GM23338 (cell line): ENCODE measurements around the gene HLA-DPB1.

Experiments used
- CTCF ChIP-seq, 2 experiments: fragments of 200-600 bp in 1 of 2; sonication (generic) in 1 of 2; conservative IDR thresholded peaks; 2 replicates each; pipeline versions ENCODE4 v1.5.1 to v1.6.1; 2016 to 2017; ENCODE audit warnings: antibody characterized with exemption in 2 of 2, low read depth in 2 of 2, mild to moderate bottlenecking in 2 of 2, moderate library complexity in 1 of 2
- ETS1 ChIP-seq: IDR thresholded peaks from 2 replicates; pipeline ENCODE4 v1.6.1; 2016; ENCODE audit warnings: antibody characterized with exemption
- EZH2 ChIP-seq: fragments of 200-600 bp; sonication (generic); IDR thresholded peaks from one replicate; pipeline ENCODE4 v1.8.0; 2017; ENCODE audit warnings: antibody characterized with exemption, mild to moderate bottlenecking, low read depth; ENCODE audit not compliant: unreplicated experiment
- EZH2phosphoT487 ChIP-seq: fragments of 200-600 bp; sonication (generic); IDR thresholded peaks from one replicate; pipeline ENCODE4 v1.8.1; 2018; ENCODE audit warnings: antibody characterized with exemption; ENCODE audit not compliant: unreplicated experiment
- POLR2AphosphoS5 ChIP-seq: IDR thresholded peaks from 2 replicates; pipeline ENCODE4 v1.6.1; 2016; ENCODE audit warnings: antibody characterized with exemption, low read depth
- TF ChIP-seq, protein P1 (sequence below): IDR thresholded peaks from one replicate; pipeline ENCODE4 v1.6.1; 2018; ENCODE audit warnings: antibody characterized with exemption; ENCODE audit not compliant: unreplicated experiment

- no peak for TF ChIP-seq CTCF (conservative IDR thresholded peaks at IDR 0.05; ENCODE audit: low read depth in 2 of 2)
- TF ChIP-seq EZH2 = no peak
- TF ChIP-seq ETS1 = no peak
- TF ChIP-seq, protein P1, sequence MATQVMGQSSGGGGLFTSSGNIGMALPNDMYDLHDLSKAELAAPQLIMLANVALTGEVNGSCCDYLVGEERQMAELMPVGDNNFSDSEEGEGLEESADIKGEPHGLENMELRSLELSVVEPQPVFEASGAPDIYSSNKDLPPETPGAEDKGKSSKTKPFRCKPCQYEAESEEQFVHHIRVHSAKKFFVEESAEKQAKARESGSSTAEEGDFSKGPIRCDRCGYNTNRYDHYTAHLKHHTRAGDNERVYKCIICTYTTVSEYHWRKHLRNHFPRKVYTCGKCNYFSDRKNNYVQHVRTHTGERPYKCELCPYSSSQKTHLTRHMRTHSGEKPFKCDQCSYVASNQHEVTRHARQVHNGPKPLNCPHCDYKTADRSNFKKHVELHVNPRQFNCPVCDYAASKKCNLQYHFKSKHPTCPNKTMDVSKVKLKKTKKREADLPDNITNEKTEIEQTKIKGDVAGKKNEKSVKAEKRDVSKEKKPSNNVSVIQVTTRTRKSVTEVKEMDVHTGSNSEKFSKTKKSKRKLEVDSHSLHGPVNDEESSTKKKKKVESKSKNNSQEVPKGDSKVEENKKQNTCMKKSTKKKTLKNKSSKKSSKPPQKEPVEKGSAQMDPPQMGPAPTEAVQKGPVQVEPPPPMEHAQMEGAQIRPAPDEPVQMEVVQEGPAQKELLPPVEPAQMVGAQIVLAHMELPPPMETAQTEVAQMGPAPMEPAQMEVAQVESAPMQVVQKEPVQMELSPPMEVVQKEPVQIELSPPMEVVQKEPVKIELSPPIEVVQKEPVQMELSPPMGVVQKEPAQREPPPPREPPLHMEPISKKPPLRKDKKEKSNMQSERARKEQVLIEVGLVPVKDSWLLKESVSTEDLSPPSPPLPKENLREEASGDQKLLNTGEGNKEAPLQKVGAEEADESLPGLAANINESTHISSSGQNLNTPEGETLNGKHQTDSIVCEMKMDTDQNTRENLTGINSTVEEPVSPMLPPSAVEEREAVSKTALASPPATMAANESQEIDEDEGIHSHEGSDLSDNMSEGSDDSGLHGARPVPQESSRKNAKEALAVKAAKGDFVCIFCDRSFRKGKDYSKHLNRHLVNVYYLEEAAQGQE = no peak
- no peak for TF ChIP-seq POLR2AphosphoS5
- TF ChIP-seq EZH2phosphoT487 = no peak
These were observed 9.8 kb downstream of the HLA-DPB1 start for GRCh38 chr6:33085627-33086026.
